GM12891 (cell line): ENCODE results near the gene PLEKHG5.

Source experiments
- PAX5 ChIP-seq: IDR thresholded peaks from 2 replicates; pipeline ENCODE4 v1.6.1; 2011; ENCODE audit warnings: low read length, moderate library complexity, mild to moderate bottlenecking; ENCODE audit not compliant: insufficient read depth, severe bottlenecking
- POLR2A ChIP-seq: IDR thresholded peaks from 2 replicates; pipeline ENCODE4 v1.6.1; 2011; ENCODE audit warnings: low read depth, low read length, control low read depth
- POLR2AphosphoS5 ChIP-seq: IDR thresholded peaks from 2 replicates; pipeline ENCODE4 v1.6.1; 2011; ENCODE audit warnings: low read depth, low read length, control low read depth
- TAF1 ChIP-seq: IDR thresholded peaks from 2 replicates; pipeline ENCODE4 v1.6.1; 2011; ENCODE audit warnings: low read depth, low read length, control low read depth

DNA sequence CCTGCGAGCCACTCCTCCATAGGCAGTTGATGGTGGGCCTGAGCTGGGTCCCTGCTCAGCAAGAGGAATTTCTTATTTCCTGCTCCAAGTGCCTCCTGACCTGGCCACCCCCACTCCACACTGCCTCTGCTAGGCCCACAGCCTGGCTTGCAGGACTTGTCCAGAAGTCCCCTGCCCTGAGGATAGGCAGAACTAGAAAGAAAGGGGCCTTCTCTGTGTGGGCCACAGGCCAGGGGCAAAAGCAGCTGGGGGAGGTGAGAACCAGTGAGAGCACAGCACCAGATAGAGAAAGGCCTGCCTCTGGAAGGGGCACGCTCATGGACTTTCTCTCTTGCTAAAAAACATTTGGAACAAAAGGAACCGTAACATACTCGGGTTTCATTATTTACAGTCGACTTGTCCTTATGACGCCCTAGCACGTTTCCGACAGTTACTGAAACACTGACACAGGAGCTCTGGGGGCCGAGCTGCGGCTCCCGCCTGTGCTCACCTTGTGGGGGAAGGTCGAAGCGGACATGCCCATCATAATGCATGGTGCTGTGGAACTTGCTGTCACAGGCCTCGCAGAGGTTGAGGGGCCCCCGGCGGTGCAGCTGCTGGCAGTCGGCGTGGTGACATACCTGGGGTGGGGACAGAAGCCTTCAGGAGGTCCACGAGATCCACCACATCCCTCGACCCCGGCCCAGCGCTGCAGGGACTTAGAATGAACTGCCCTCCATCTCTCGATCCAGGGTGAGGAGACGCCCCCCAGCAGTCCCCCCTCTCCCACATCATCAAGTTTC lies 14.2 kb downstream of the PLEKHG5 start:
- TF ChIP-seq POLR2A (no peak), TAF1 (no peak), POLR2AphosphoS5 (no peak), PAX5 (no peak)
